Measurements from ENCODE around the gene HIVEP1.

Gene HIVEP1

DNA sequence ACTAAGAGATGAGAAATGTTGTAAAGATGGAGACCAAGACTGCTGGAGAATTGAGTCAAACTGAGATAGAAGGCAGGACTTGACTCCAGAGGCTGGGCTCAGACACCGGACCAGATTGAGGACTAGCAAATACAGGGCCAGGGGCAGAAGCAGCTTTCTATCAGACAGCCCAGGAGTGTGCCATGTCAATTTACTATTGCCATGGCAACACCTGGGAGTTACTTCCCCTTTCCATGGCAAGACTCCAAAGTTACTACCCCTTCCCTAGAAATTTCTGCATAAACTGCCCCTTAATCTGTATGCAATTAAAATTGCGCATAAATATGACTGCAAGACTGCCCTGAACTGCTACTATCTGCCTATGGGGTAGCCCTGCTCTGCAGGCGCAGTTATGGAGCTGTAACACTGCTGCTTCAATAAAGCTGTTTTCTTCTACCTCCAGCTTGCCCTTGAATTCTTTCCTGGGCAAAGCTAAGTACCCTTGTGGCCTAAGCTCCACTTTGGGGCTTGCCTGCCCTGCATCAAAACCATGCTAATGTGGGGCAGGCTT, 188.0 kb downstream of the HIVEP1 start:
- no peak overlapping the region for H3K4me3 ChIP-seq (ENCODE audit: low read length)
- H3K4me1 ChIP-seq (ENCODE audit: control insufficient read depth, insufficient read depth, low read length), result no peaks in the 10 kb centered on the region
- no peaks in the 10 kb centered on the region for H3K36me3 ChIP-seq (ENCODE audit: control insufficient read depth, insufficient read depth, low read length)
- no peaks in the 10 kb centered on the region for H3K27me3 ChIP-seq (ENCODE audit: control insufficient read depth, insufficient read depth, low read length)
- H3K9me3 ChIP-seq (ENCODE audit: control insufficient read depth, low read length), result no peaks in the 10 kb centered on the region
- no peak overlapping the region for H3K9ac ChIP-seq (ENCODE audit: low read length)

DNA sequence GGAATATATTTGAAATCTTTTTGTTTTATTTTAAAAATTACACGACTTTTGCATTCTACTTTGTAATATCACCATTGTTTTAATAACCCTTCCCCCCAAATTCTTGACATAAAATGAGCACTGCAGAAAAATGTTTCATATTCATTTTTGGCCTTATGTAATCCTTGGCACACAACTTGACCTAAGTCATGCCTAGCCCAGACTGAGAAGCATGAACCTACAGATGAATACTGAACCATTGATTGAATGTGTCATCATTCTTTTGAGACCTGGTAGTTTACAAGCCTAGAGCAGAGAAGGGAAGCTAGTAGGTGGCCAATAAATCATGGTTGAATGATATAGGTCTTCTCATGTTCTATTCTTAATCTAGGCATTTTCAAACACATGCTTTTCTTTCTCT, 188.6 kb downstream of the HIVEP1 start:
- Histone ChIP-seq H3K4me3 (ENCODE audit: low read length) (no peak overlapping the region), H3K27me3 (ENCODE audit: control insufficient read depth, insufficient read depth, low read length) (no peaks in the 10 kb centered on the region), H3K9ac (ENCODE audit: low read length) (no peak overlapping the region), H3K36me3 (ENCODE audit: control insufficient read depth, insufficient read depth, low read length) (no peaks in the 10 kb centered on the region), H3K4me1 (ENCODE audit: control insufficient read depth, insufficient read depth, low read length) (no peaks in the 10 kb centered on the region), H3K9me3 (ENCODE audit: control insufficient read depth, low read length) (no peaks in the 10 kb centered on the region)

DNA sequence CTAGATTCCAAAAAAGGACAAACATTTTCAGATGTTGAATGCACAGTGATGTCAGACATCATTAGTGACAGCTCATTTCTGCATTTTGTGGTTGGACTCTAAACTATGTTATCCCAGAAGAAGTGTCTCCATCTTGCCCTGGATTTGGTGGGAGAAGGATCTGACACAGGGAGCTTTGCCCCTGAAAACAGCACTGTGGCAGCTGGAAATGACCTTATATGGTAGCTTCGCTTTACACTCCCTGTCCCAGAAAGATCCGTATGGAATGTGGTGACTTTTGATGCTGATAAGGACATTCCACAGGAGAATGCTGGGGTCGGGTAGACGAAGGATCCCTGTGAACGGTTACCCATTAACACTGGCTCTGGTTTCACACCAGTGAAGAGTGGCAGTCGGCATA, 190.9 kb downstream of the HIVEP1 start:
- Histone ChIP-seq H3K9me3 (ENCODE audit: control insufficient read depth, low read length) (no peaks in the 10 kb centered on the region), H3K4me1 (ENCODE audit: control insufficient read depth, insufficient read depth, low read length) (no peaks in the 10 kb centered on the region)

DNA sequence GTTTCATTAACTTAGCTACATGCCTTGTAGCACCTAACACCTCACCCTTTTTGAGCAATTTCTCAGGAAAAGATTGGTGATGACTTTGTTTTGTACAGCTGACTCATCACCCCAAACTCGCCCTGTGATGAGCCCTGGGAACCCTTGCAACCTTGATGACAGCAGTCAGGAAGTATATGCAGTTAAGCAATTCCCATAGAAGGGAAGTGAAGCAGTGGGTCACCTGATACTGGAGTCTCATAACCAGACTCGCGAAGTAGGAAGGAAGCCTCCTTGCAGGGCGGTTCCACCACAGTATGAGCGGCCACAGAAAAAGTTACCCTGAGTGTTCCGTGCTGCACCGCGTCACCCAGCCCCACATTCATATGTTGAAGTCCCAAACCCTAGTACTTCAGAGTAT, 196.1 kb downstream of the HIVEP1 start:
- Histone ChIP-seq H3K9me3 (ENCODE audit: control insufficient read depth, low read length) (no peaks in the 10 kb centered on the region), H3K4me1 (ENCODE audit: control insufficient read depth, insufficient read depth, low read length) (no peaks in the 10 kb centered on the region), H3K9ac (ENCODE audit: low read length) (no peak overlapping the region)

More for the DNA sequence above, 190.9 kb downstream of the HIVEP1 start:
- H3K4me3 ChIP-seq (ENCODE audit: low read length), result no peak overlapping the region
- no peaks in the 10 kb centered on the region for H3K36me3 ChIP-seq (ENCODE audit: control insufficient read depth, insufficient read depth, low read length)
- no peaks in the 10 kb centered on the region for H3K27me3 ChIP-seq (ENCODE audit: control insufficient read depth, insufficient read depth, low read length)
- no peak overlapping the region for H3K9ac ChIP-seq (ENCODE audit: low read length)

DNA sequence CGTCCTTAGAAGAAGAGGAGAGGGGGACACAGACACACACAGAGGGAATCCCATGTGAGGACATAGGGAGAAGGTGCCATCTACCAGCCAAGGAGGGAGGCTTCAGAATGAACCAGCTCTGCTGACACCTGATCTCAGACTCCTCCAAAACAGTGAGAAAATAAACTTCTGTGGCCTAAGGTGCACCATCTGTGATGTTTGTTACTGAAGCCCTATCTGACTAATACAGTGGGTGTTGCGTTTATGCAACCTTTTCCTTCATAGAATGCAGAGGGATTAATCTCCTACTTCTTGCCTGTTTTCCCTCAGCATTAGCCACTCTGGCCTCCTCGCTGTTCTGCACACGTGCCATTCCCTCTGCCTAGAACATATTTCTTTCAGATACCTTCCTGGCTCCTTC, 196.6 kb downstream of the HIVEP1 start:
- H3K4me3 ChIP-seq (ENCODE audit: low read length), result no peak overlapping the region
- H3K36me3 ChIP-seq (ENCODE audit: control insufficient read depth, insufficient read depth, low read length), result no peaks in the 10 kb centered on the region
- no peaks in the 10 kb centered on the region for H3K27me3 ChIP-seq (ENCODE audit: control insufficient read depth, insufficient read depth, low read length)
- H3K4me1 ChIP-seq (ENCODE audit: control insufficient read depth, insufficient read depth, low read length), result no peaks in the 10 kb centered on the region
- H3K9me3 ChIP-seq (ENCODE audit: control insufficient read depth, low read length), result no peaks in the 10 kb centered on the region
- no peak overlapping the region for H3K9ac ChIP-seq (ENCODE audit: low read length)

More for the DNA sequence above, 196.1 kb downstream of the HIVEP1 start:
- H3K36me3 ChIP-seq (ENCODE audit: control insufficient read depth, insufficient read depth, low read length), result no peaks in the 10 kb centered on the region
- H3K4me3 ChIP-seq (ENCODE audit: low read length), result no peak overlapping the region
- no peaks in the 10 kb centered on the region for H3K27me3 ChIP-seq (ENCODE audit: control insufficient read depth, insufficient read depth, low read length)
